GM12873 (cell line): ENCODE data around the gene AFF1.

Experiments used
- CTCF ChIP-seq: IDR thresholded peaks from 2 replicates; pipeline ENCODE4 v1.5.1; 2012; ENCODE audit warnings: low read depth, mild to moderate bottlenecking, moderate library complexity, low read length, control low read depth; ENCODE audit not compliant: insufficient read depth; ENCODE audit errors: missing control alignments

The AFF1 gene

DNA sequence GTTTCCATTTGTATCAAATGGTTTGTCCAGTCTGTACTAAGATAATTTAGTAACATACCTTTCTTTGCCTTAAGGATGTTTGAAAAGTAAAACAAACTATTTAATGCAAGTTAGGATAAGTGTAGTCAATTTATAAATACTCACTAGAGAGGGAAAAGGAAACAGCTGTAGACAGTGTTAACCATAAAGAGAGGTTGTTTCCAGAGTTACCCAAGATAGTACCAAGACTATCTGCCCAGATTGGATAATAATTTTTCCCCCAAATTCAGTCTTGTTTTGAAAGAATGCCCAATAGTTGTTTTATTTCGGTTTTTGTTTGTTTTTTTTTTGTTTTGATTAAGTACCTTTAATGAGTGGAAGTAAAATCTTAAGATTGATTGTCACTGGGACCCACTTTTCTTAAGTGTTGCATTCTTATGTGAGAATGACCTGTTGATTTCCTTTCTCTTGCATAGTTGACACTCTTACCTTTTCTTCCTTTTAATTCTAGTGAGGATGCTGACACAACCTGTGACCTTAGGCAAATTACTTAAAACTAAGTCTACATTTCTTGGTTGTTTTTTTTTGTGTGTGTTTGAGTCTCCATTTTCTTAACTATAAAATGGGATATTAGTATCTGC is 12.8 kb downstream of the AFF1 start:
- TF ChIP-seq CTCF: no peak

- no peak for TF ChIP-seq CTCF
These were observed 13.5 kb downstream of the AFF1 start for GRCh38 chr4:86948276-86948675.

- no peak for TF ChIP-seq CTCF
These were observed 16.2 kb downstream of the AFF1 start for GRCh38 chr4:86950831-86951525.

DNA sequence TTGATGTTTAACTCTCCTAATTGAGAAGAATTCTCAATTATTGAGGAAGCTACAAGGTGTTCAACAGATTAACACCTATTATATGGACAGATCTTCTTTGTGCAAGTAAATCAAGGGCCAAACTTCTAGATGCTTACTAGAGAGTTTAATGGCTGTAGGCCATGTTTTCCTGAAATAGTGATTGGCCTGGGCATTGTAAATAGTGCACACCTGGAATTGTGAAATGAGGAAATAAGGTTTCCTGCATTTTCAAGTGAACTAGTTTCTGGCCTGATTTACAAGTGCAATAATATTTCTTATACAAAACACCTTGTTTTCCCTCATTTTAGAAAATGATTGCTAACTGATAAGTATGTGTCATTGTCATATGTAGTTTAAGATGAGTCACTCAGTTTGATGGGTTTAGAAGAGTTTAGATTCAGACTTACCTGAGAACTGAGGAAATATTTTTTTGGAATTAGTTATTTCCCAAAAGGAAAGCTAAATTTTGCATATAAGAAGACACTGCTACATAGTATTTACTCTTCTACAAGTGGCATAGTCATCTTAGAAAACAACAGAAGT is 21.2 kb downstream of the AFF1 start:
- TF ChIP-seq CTCF: no peak

DNA sequence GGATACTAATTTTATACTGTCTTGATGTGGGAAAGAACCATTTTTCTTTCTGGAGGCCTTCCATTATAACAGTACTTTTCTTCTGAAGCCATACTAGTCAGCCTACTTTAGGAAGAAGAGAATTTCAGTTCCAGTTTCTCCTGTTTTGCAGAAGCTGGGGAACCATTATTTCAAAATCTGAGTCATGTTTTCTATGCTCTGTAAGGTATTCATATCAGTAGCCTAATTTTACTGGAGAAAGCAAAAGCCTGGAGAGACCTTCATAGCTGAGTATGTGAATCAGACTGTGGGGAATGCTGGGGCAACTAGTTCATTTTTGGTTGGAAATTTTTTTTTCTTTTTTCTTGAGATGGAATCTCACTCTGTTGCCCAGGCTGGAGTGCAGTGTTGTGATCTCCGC is 22.4 kb downstream of the AFF1 start:
- no peak for TF ChIP-seq CTCF

DNA sequence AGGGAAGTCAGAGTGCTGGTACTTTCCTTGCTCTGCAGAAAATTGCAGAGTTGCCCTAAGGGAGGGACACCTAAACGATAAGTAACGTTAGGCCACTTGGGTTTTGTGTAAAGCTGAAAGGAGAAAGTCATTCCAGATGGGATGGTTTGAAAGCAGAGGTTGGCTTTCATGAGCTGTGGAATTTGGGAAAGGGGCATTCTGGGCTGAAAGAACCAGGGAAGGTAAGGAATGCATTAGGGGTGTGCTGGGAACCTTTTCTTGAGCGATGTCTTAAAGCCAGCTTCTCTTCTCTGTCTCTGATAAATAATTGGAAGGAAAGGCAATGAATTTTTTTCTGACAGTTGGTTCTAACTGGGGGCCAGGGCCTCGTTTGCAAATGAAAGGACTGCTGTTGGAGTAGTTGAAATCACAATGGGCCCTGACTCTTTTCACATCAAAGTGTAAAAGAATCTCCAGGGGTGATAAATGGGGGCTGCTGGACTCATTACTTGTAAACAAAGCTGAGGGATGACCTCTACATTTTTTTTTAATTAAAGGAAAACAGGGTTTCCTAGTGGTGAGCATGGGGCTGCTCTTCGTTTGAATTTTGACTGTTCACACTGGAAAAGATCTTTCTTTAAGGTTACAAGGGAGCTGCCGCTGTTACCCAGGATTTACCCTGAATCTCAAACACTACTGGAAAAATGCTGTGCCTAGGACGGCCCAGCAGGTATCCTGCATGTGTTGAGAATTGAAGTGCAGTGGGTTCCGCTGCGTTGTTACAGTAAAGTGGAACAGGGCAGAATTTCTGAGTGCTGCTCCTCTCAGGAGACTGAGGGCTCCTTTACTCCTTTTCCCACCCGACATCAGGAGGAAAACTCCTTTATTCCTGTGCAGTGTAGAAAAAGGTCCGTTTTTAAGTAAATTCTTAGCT is 25.0 kb downstream of the AFF1 start:
- no peak for TF ChIP-seq CTCF

DNA sequence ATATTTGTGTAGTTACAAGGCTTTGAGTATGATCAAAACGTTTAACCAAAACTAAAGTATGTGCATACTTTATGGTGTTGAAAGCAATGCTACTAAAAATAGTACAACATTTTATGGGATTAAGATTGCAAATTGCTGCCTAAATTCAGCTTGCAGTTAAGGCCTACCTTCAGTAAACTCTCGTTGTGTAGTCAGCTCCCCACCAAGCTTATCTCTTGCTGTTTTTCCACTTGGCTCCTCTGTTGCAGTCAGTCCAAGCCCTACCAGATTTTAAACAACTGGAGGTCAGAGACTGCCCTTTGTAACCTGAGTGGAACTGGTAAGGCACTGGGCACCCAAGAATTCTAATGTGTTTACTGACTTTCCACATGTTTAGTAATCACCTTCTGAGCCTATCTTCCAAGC is 25.7 kb downstream of the AFF1 start:
- TF ChIP-seq CTCF: no peak
